HepG2 (cell line): ENCODE results near the gene WIZ. TPM values are rescaled to one million over a fixed set of nuclear protein-coding genes. Genes with fewer than 3 reads are reported as not detected.

Experiments
- BORCS8-MEF2B ChIP-seq: sonication (generic); formaldehyde crosslinking; IDR thresholded peaks from 2 replicates; pipeline ENCODE4 v1.8.0; 2022; ENCODE audit warnings: mild to moderate bottlenecking, missing genetic modification reagents
- CHD2 ChIP-seq: IDR thresholded peaks from 2 replicates; pipeline ENCODE4 v1.6.1; 2011; ENCODE audit warnings: low read depth, low read length, improper control_type of control experiment
- DRAP1 ChIP-seq: IDR thresholded peaks from 2 replicates; pipeline ENCODE4 v1.6.1; 2016; ENCODE audit warnings: missing genetic modification reagents, missing compliant biosample characterization
- E2F5 ChIP-seq: sonication (generic); formaldehyde crosslinking; conservative IDR thresholded peaks from 2 replicates; pipeline ENCODE4 v1.4.0; 2020; ENCODE audit warnings: missing genetic modification reagents
- EED ChIP-seq: sonication (generic); formaldehyde crosslinking; IDR thresholded peaks from 2 replicates; pipeline ENCODE4 v1.5.0; 2020; ENCODE audit warnings: mild to moderate bottlenecking, missing genetic modification reagents
- ESRRA ChIP-seq: sonication (generic); formaldehyde crosslinking; IDR thresholded peaks from 2 replicates; pipeline ENCODE4 v1.5.1; 2020; ENCODE audit warnings: mild to moderate bottlenecking, low read depth, missing genetic modification reagents
- FOXA3 ChIP-seq: IDR thresholded peaks from 2 replicates; pipeline ENCODE4 v1.6.1; 2016; ENCODE audit warnings: missing genetic modification reagents, missing compliant biosample characterization
- HNF1B ChIP-seq: sonication (generic); formaldehyde crosslinking; IDR thresholded peaks from 2 replicates; pipeline ENCODE4 v1.5.1; 2020; ENCODE audit warnings: mild to moderate bottlenecking, moderate library complexity, missing genetic modification reagents
- MYC ChIP-seq: sonication (generic); formaldehyde crosslinking; IDR thresholded peaks from 2 replicates; pipeline ENCODE4 v1.9.0; 2021; ENCODE audit warnings: missing genetic modification reagents, borderline replicate concordance
- NFIB ChIP-seq: sonication (generic); formaldehyde crosslinking; IDR thresholded peaks from 2 replicates; pipeline ENCODE4 v1.9.0; 2021; ENCODE audit warnings: missing genetic modification reagents, mild to moderate bottlenecking, borderline replicate concordance
- NFKB2 ChIP-seq: sonication (generic); formaldehyde crosslinking; IDR thresholded peaks from 2 replicates; pipeline ENCODE4 v1.4.0; 2020; ENCODE audit warnings: missing genetic modification reagents, borderline replicate concordance
- PLSCR1 ChIP-seq: sonication (generic); formaldehyde crosslinking; IDR thresholded peaks from 2 replicates; pipeline ENCODE4 v1.5.0; 2020; ENCODE audit warnings: missing genetic modification reagents, mild to moderate bottlenecking, borderline replicate concordance
- RBAK ChIP-seq: sonication (generic); formaldehyde crosslinking; IDR thresholded peaks from 2 replicates; pipeline ENCODE4 v1.5.1; 2020; ENCODE audit warnings: mild to moderate bottlenecking, missing genetic modification reagents
- SP5 ChIP-seq: IDR thresholded peaks from 2 replicates; pipeline ENCODE4 v1.6.1; 2016; ENCODE audit warnings: low read depth, borderline replicate concordance
- SUZ12 ChIP-seq: fragments of 150-350 bp; IDR thresholded peaks from 2 replicates; pipeline ENCODE4 v1.6.1; 2014; ENCODE audit warnings: low read depth, low read length
- TBL1XR1 ChIP-seq: fragments of 150-350 bp; IDR thresholded peaks from 2 replicates; pipeline ENCODE4 v1.6.1; 2014; ENCODE audit warnings: borderline replicate concordance, low read length; ENCODE audit not compliant: partially characterized antibody
- ZBED4 ChIP-seq: sonication (generic); formaldehyde crosslinking; IDR thresholded peaks from 2 replicates; pipeline ENCODE4 v1.4.0; 2020; ENCODE audit warnings: missing genetic modification reagents, borderline replicate concordance
- ZBTB21 ChIP-seq: sonication (generic); formaldehyde crosslinking; IDR thresholded peaks from 2 replicates; pipeline ENCODE4 v1.4.0; 2020; ENCODE audit warnings: missing genetic modification reagents
- ZBTB42 ChIP-seq: sonication (generic); formaldehyde crosslinking; IDR thresholded peaks from 2 replicates; pipeline ENCODE4 v1.5.0; 2020; ENCODE audit warnings: mild to moderate bottlenecking, missing genetic modification reagents
- ZNF292 ChIP-seq: sonication (generic); formaldehyde crosslinking; IDR thresholded peaks from 2 replicates; pipeline ENCODE4 v1.8.1; 2022; ENCODE audit warnings: mild to moderate bottlenecking, low read depth, missing genetic modification reagents, borderline replicate concordance
- ZNF354B ChIP-seq: sonication (generic); formaldehyde crosslinking; IDR thresholded peaks from 2 replicates; pipeline ENCODE4 v1.8.0; 2022; ENCODE audit warnings: mild to moderate bottlenecking, missing genetic modification reagents
- ZNF501 ChIP-seq: sonication (generic); formaldehyde crosslinking; IDR thresholded peaks from 2 replicates; pipeline ENCODE4 v1.5.1; 2020; ENCODE audit warnings: mild to moderate bottlenecking, moderate library complexity, missing genetic modification reagents
- ZNF781 ChIP-seq: sonication (generic); formaldehyde crosslinking; IDR thresholded peaks from 2 replicates; pipeline ENCODE4 v1.5.1; 2020; ENCODE audit warnings: borderline replicate concordance, mild to moderate bottlenecking, missing genetic modification reagents; ENCODE audit errors: not compliant biosample characterization
- polyA plus RNA-seq, 8 experiments: library from polyadenylated mRNA; depleted of rRNA in 3 of 8; stranded (reverse) in 7 of 8; unstranded in 1 of 8; fragments of >200 nt; fragmentation: Illumina TruSeq in 4 of 8; extraction: Trizol in 4 of 8; gene quantifications; 2 replicates each; pipeline versions ENCODE4 v1.2.1 to v1.2.3, GENCODE V29; 2011 to 2016; ENCODE audit warnings: low read depth in 4 of 8, missing spikeins in 1 of 8, mixed read lengths in 1 of 8; ENCODE audit not compliant: insufficient read depth in 1 of 8
- total RNA-seq, 5 experiments: library from RNA; depleted of rRNA; stranded (reverse); fragments of >200 nt; fragmentation: Illumina TruSeq; extraction: Trizol; gene quantifications; 2 replicates each; pipeline ENCODE4 v1.2.3, GENCODE V29; 2016; ENCODE audit warnings: low read depth in 1 of 5

Gene WIZ
- total and polyA plus RNA-seq, 2 of the 13 experiments (the other 11 are each of a cell fraction or from before 2014, with no cell fraction given), result 4.7 to 4.8 TPM

GRCh38 chr19:15378534-15379082 is 71.1 kb downstream of the WIZ start (continued):
- TF ChIP-seq ZBED4 (no peak), MYC (peak; percentile 36; the same call in 1 of the 2 replicates), ZBTB42 (CRISPR knock-in tag) (no peak), EED (no peak), ZNF354B (CRISPR knock-in tag) (0 out of 2 replicates have a peak, but pooled peaks have one; percentile 57), FOXA3 (no peak), ZNF781 (CRISPR knock-in tag) (no peak), ZNF292 (no peak), ESRRA (no peak; the same call in 1 of the 2 replicates), E2F5 (peak; percentile 42; the same call in 1 of the 2 replicates), ZNF501 (no peak), BORCS8-MEF2B (CRISPR knock-in tag) (no peak), RBAK (CRISPR knock-in tag) (no peak), PLSCR1 (CRISPR knock-in tag) (no peak), SP5 (CRISPR knock-in tag) (no peak), TBL1XR1 (no peak), SUZ12 (no peak), CHD2 (0 out of 2 replicates have a peak, but pooled peaks have one; percentile 24), DRAP1 (0 out of 2 replicates have a peak, but pooled peaks have one; percentile 8), HNF1B (CRISPR knock-in tag) (0 out of 2 replicates have a peak, but pooled peaks have one; percentile 9), NFIB (CRISPR knock-in tag) (no peak), ZBTB21 (no peak), NFKB2 (CRISPR knock-in tag) (no peak)
